Measurements from ENCODE around the gene CCDC88B. TPM values are rescaled to one million over a fixed set of nuclear protein-coding genes. Genes with fewer than 3 reads are reported as not detected.

The CCDC88B gene
- total RNA-seq, 1 experiment from 2014 or later: 11.2 TPM

- H3K56ac ChIP-seq (ENCODE audit: insufficient read length, low read depth, low read length): no peak overlapping the region
- no CpG with 5 or more reads among the region's 7 CpGs for WGBS (ENCODE audit: extremely low coverage, insufficient read length, low lambda C conversion rate)
- H3K4me2 ChIP-seq (ENCODE audit: insufficient read depth, insufficient read length, low read length): no peak overlapping the region
- Mint-ChIP-seq H3K4me1 (peaks cover 9 to 16% of the 10 kb centered on the region in 2 experiments), H3K27ac (no peak overlapping the region), H3K27me3 (ENCODE audit: low read depth) (no peaks in the 10 kb centered on the region), H3K9me3 (no peaks in the 10 kb centered on the region), H3K36me3 (ENCODE audit: insufficient read depth in 1 of 3, low read depth in 3 of 3) (0 out of 7 replicates have a peak, but pooled peaks cover 0 to 3% (median 0%) of the 10 kb centered on the region in 3 experiments), H3K4me3 (no peak overlapping the region)
- no peak overlapping the region for H3K27ac ChIP-seq (ENCODE audit: insufficient read length, low read depth, low read length)
- H4K8ac ChIP-seq (replicated peaks; ENCODE audit: insufficient read length, low read depth, low read length): no peak overlapping the region
- no peak overlapping the region for H3K4ac ChIP-seq (ENCODE audit: low read depth, low read length)
- H3K79me1 ChIP-seq (ENCODE audit: insufficient read depth, low read depth, low read length, poor library complexity, severe bottlenecking): no peaks in the 10 kb centered on the region
- no peak overlapping the region for H2AK5ac ChIP-seq (ENCODE audit: insufficient read length, low read length)
- no peak overlapping the region for H3T11ph ChIP-seq (ENCODE audit: low read length)
- H2BK20ac ChIP-seq (ENCODE audit: low read depth, low read length, poor library complexity, severe bottlenecking): no peak overlapping the region
- H4K5ac ChIP-seq (ENCODE audit: insufficient read length, low read depth, low read length): no peak overlapping the region
- no peak overlapping the region for H2BK15ac ChIP-seq (ENCODE audit: low read depth, low read length)
- H2BK5ac ChIP-seq (ENCODE audit: insufficient read length, low read length): no peak overlapping the region
- TF ChIP-seq, protein P1, sequence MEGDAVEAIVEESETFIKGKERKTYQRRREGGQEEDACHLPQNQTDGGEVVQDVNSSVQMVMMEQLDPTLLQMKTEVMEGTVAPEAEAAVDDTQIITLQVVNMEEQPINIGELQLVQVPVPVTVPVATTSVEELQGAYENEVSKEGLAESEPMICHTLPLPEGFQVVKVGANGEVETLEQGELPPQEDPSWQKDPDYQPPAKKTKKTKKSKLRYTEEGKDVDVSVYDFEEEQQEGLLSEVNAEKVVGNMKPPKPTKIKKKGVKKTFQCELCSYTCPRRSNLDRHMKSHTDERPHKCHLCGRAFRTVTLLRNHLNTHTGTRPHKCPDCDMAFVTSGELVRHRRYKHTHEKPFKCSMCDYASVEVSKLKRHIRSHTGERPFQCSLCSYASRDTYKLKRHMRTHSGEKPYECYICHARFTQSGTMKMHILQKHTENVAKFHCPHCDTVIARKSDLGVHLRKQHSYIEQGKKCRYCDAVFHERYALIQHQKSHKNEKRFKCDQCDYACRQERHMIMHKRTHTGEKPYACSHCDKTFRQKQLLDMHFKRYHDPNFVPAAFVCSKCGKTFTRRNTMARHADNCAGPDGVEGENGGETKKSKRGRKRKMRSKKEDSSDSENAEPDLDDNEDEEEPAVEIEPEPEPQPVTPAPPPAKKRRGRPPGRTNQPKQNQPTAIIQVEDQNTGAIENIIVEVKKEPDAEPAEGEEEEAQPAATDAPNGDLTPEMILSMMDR (conservative IDR thresholded peaks at IDR 0.05): no peak
- H4K20me1 ChIP-seq (ENCODE audit: control insufficient read depth, insufficient read depth, insufficient read length): no peaks in the 10 kb centered on the region
- H3K79me2 ChIP-seq (ENCODE audit: insufficient read depth, low read length): no peaks in the 10 kb centered on the region
- no peak overlapping the region for H3K14ac ChIP-seq (ENCODE audit: insufficient read depth, low read length)
- H3K18ac ChIP-seq (ENCODE audit: insufficient read length, low read depth, low read length): no peak overlapping the region
- no peak for DNase-seq
- no peaks in the 10 kb centered on the region for H3K23me2 ChIP-seq (ENCODE audit: insufficient read length, low read depth, low read length, poor library complexity, severe bottlenecking)
- H3K9me3 ChIP-seq (ENCODE audit: control insufficient read depth, low read depth, low read length): no peaks in the 10 kb centered on the region
- H3K9ac ChIP-seq (ENCODE audit: extremely low read depth, insufficient read length, low read length): no peak overlapping the region
- H3K27me3 ChIP-seq (ENCODE audit: insufficient read depth, low read length): no peaks in the 10 kb centered on the region
- no peak overlapping the region for H3K23ac ChIP-seq (ENCODE audit: insufficient read length, low read depth, low read length)
- no peak overlapping the region for H4K91ac ChIP-seq (ENCODE audit: insufficient read length, low read depth, low read length)
- no peak overlapping the region for H2BK12ac ChIP-seq (ENCODE audit: insufficient read length, low read depth, low read length)
- no peaks in the 10 kb centered on the region; the same call in 1 of the 2 replicates for H3K4me1 ChIP-seq (ENCODE audit: insufficient read depth, low read length)
- no peak overlapping the region for H2BK120ac ChIP-seq (ENCODE audit: low read depth, low read length, poor library complexity, severe bottlenecking)
- H2AFZ ChIP-seq (ENCODE audit: low read length): no peak overlapping the region
Measured at GRCh38 chr11:64376071-64376470, 36.1 kb downstream of the CCDC88B start.

Data from H9 (cell line).